Testis (tissue), 2 donors: ENCODE data around the gene DEXI.

Source experiments
- POLR2A ChIP-seq: fragments of 450-650 bp; IDR thresholded peaks from one replicate; pipeline ENCODE4 v1.6.1; 2017; ENCODE audit warnings: antibody characterized with exemption, mild to moderate bottlenecking, moderate library complexity
- TF ChIP-seq, protein P1 (sequence below), 3 experiments: fragments of 450-650 bp in 2 of 3; fragments of 200-600 bp in 1 of 3; sonication (generic) in 1 of 3; IDR thresholded peaks; one replicate each; pipeline ENCODE4 v1.5.1; 2016 to 2019; ENCODE audit warnings: antibody characterized with exemption in 3 of 3, mild to moderate bottlenecking in 2 of 3, moderate library complexity in 1 of 3

DNA sequence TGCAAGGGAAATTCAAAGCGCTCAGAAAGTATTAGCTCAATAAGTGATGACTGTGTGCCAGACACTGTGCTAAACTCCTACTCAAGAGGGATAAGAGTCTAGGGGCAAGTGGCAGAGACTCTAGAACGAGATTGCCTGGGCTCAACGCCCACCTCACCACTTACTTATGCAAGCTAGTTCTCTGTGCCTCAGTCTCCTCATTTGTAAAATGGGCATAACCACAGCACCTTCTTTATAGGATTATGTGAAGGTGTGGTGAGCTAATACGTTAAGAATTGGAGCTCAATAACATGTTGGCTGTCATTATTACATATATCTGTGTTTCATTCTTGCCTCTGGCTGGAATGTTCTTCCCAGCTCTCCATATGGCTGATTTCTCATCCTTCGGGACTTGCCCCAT is 15.4 kb downstream of the DEXI start:
- TF ChIP-seq, protein P1, sequence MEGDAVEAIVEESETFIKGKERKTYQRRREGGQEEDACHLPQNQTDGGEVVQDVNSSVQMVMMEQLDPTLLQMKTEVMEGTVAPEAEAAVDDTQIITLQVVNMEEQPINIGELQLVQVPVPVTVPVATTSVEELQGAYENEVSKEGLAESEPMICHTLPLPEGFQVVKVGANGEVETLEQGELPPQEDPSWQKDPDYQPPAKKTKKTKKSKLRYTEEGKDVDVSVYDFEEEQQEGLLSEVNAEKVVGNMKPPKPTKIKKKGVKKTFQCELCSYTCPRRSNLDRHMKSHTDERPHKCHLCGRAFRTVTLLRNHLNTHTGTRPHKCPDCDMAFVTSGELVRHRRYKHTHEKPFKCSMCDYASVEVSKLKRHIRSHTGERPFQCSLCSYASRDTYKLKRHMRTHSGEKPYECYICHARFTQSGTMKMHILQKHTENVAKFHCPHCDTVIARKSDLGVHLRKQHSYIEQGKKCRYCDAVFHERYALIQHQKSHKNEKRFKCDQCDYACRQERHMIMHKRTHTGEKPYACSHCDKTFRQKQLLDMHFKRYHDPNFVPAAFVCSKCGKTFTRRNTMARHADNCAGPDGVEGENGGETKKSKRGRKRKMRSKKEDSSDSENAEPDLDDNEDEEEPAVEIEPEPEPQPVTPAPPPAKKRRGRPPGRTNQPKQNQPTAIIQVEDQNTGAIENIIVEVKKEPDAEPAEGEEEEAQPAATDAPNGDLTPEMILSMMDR (IDR thresholded peaks at IDR 0.05), result no peak
- TF ChIP-seq POLR2A, result no peak
